ENCODE data around the gene MAGOH. TPM values are rescaled to one million over a fixed set of nuclear protein-coding genes. Genes with fewer than 3 reads are reported as not detected.
"Not testable (repeated sequence)": the region's sequence is repeated elsewhere in the genome, so short reads cannot be mapped to it uniquely, and the experiment has no call there.

The MAGOH gene
- total RNA-seq, 4 donors from 2014 or later, result 28.2 to 37.6 (median 32.7) TPM

- no peaks in the 10 kb centered on the region for H3K27me3 ChIP-seq
- no peaks in the 10 kb centered on the region for H3K36me3 ChIP-seq
- peaks cover 0 to 6% (median under 1%) of the 10 kb centered on the region in 4 donors for H3K4me1 ChIP-seq
- no peaks in the 10 kb centered on the region for H3K9me3 ChIP-seq
- TF ChIP-seq POLR2AphosphoS5 (IDR thresholded peaks at IDR 0.05) (no peak), EP300 (IDR thresholded peaks at IDR 0.05) (no peak), POLR2A (IDR thresholded peaks at IDR 0.05; ENCODE audit: low read depth) (no peak)
- TF ChIP-seq, protein P1, sequence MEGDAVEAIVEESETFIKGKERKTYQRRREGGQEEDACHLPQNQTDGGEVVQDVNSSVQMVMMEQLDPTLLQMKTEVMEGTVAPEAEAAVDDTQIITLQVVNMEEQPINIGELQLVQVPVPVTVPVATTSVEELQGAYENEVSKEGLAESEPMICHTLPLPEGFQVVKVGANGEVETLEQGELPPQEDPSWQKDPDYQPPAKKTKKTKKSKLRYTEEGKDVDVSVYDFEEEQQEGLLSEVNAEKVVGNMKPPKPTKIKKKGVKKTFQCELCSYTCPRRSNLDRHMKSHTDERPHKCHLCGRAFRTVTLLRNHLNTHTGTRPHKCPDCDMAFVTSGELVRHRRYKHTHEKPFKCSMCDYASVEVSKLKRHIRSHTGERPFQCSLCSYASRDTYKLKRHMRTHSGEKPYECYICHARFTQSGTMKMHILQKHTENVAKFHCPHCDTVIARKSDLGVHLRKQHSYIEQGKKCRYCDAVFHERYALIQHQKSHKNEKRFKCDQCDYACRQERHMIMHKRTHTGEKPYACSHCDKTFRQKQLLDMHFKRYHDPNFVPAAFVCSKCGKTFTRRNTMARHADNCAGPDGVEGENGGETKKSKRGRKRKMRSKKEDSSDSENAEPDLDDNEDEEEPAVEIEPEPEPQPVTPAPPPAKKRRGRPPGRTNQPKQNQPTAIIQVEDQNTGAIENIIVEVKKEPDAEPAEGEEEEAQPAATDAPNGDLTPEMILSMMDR (IDR thresholded peaks at IDR 0.05), result no peak
- H3K27ac ChIP-seq (replicated peaks in 1 of 4), result no peak overlapping the region
- whole genome bisulfite sequencing, result 84% methylated on average over 1 of the region's 1 CpG
- intact Hi-C loops (cut with DNase I), result loop anchor here (10.0 kb wide), 3 partner anchors 123 to 263 kb away; partner anchors contain the start of genes ECHDC2, PODN and SCP2
- DNase-seq (ENCODE audit: extremely low spot score), result no peak
- H3K4me3 ChIP-seq, result no peak overlapping the region
Measured at GRCh38 chr1:53187401-53187800, 50.9 kb downstream of the MAGOH start.

GRCh38 chr1:53186533-53186932 is 51.8 kb downstream of the MAGOH start:
- TF ChIP-seq POLR2A (IDR thresholded peaks at IDR 0.05; ENCODE audit: low read depth) (no peak), POLR2AphosphoS5 (IDR thresholded peaks at IDR 0.05) (no peak), EP300 (IDR thresholded peaks at IDR 0.05) (no peak)
- TF ChIP-seq, protein P1 (IDR thresholded peaks at IDR 0.05), result no peak

DNA sequence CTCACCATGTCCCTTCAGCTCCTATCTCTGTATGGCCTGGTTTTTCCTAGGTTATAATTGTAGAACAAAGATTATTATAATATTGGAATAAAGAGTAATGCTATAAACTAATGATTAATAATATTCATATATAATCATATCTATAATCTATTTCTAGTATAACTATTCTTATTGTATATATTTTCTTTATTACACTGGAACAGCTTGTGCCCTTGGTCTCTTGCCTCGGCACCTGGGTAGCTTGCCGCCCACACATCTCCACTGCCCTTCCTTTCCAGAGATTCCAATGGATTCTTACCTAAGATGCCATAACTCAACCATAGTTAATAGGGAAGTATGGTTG is 52.4 kb downstream of the MAGOH start:
- not testable (repeated sequence) for H3K4me3 ChIP-seq; H3K36me3 ChIP-seq; DNase-seq (ENCODE audit: extremely low spot score); H3K27ac ChIP-seq (replicated peaks in 1 of 4); H3K9me3 ChIP-seq; H3K27me3 ChIP-seq
- 85% methylated on average over 2 of the region's 2 CpGs for WGBS
- intact Hi-C loops (cut with DNase I), result loop anchor here (10.0 kb wide), 3 partner anchors 121 to 261 kb away; partner anchors contain the start of genes ECHDC2, PODN and SCP2
- peaks cover 0 to 15% (median 4%) of the 10 kb centered on the region in 4 donors for H3K4me1 ChIP-seq

More at GRCh38 chr1:53186533-53186932, 51.8 kb downstream of the MAGOH start:
- Histone ChIP-seq H3K36me3 (no peaks in the 10 kb centered on the region), H3K4me1 (peaks cover 0 to 15% (median 4%) of the 10 kb centered on the region in 4 donors), H3K9me3 (no peaks in the 10 kb centered on the region), H3K4me3 (no peak overlapping the region), H3K27ac (replicated peaks in 1 of 4) (no peak overlapping the region), H3K27me3 (no peaks in the 10 kb centered on the region)
- WGBS, result 81% methylated on average over 3 of the region's 3 CpGs
- DNase-seq (ENCODE audit: extremely low spot score), result no peak
- intact Hi-C loops (cut with DNase I), result loop anchor here (10.0 kb wide), 3 partner anchors 122 to 262 kb away; partner anchors contain the start of genes ECHDC2, PODN and SCP2

- H3K27ac ChIP-seq (replicated peaks in 1 of 4), result peak overlapping the region; percentile 14 to 45 (median 30)
- peaks cover 0 to 15% (median 4%) of the 10 kb centered on the region in 4 donors for H3K4me1 ChIP-seq
- DNase-seq (ENCODE audit: extremely low spot score), result no peak
- intact Hi-C loops (cut with DNase I), result loop anchor here (10.0 kb wide), 3 partner anchors 119 to 259 kb away; partner anchors contain the start of genes ECHDC2, PODN and SCP2
- H3K4me3 ChIP-seq, result no peak overlapping the region
- no peaks in the 10 kb centered on the region for H3K9me3 ChIP-seq
- no peaks in the 10 kb centered on the region for H3K36me3 ChIP-seq
- H3K27me3 ChIP-seq, result no peaks in the 10 kb centered on the region
- 78% methylated on average over 6 of the region's 6 CpGs for WGBS
- TF ChIP-seq POLR2AphosphoS5 (IDR thresholded peaks at IDR 0.05) (peak in 1 of 2 donors; percentile 21), EP300 (IDR thresholded peaks at IDR 0.05) (no peak)
Measured at GRCh38 chr1:53183095-53183990, 55.0 kb downstream of the MAGOH start.

GRCh38 chr1:53182716-53183094 is 55.6 kb downstream of the MAGOH start:
- DNase-seq (ENCODE audit: extremely low spot score), result no peak
- WGBS, result 81% methylated on average over 3 of the region's 3 CpGs
- Histone ChIP-seq H3K4me1 (peaks cover 0 to 15% (median 4%) of the 10 kb centered on the region in 4 donors), H3K4me3 (no peak overlapping the region), H3K9me3 (no peaks in the 10 kb centered on the region), H3K27ac (replicated peaks in 1 of 4) (peak overlapping the region; percentile 14 to 45 (median 30)), H3K27me3 (no peaks in the 10 kb centered on the region), H3K36me3 (no peaks in the 10 kb centered on the region)
- intact Hi-C loops (cut with DNase I), result loop anchor here (10.0 kb wide), 3 partner anchors 118 to 258 kb away; partner anchors contain the start of genes ECHDC2, PODN and SCP2
- TF ChIP-seq EP300 (IDR thresholded peaks at IDR 0.05) (no peak), POLR2A (IDR thresholded peaks at IDR 0.05; ENCODE audit: low read depth) (no peak), POLR2AphosphoS5 (IDR thresholded peaks at IDR 0.05) (no peak)
- TF ChIP-seq, protein P1 (IDR thresholded peaks at IDR 0.05), result no peak

Data from esophagus muscularis mucosa (tissue), 4 donors.